Fibroblast of skin of scalp (primary cell): Measurements from ENCODE around the gene SLC8A3.
A peak's percentile ranks its signal among the peaks of the same experiment; 100 is the strongest.

ENCODE experiments used
- DNase-seq: peaks from one replicate; pipeline ENCODE4 v3.0.0-alpha.2; 2013

The SLC8A3 gene

DNA sequence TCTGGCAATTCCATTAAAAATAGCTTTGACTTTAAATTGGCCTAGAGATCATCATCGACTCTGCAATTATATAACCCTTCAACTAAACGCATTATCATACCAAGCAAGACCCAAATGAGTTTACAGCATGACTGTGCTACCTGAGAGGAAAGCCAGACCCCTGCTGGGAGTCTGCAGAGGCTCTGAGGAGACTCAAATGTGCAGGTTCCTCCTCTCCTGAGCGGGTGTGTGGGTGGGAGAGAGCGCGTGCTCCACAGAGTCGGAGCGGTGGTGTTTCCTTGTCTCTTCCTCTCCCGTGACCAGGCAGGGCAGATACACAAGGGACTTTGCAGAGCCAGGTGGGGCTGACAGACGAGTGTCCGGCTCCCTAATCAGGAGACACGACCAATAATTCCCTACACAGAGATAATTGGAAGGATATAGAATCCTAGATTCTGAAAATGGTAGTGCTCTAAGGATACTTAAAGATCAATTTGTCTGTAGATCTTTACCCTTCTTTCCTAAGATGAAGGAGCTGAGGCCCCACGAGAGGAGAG lies 74.1 kb downstream of the SLC8A3 start:
- no peak for DNase-seq

DNA sequence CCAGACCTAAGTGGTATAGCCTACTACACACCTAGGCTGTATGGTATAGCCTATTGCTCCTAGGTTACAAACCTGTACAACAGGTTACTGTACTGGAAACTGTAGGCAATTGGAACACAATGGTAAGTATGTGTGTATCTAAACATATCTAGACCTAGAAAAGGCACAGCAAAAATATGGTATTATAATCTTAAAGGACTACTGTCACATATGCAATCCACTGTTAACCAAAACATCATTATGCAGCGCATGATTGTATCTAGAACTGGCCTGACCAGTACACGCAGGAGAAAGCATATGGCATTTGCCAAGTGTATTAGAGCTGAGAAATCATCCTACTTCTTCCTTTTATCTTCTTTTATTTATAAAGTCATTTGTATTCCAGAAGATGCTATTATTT lies 75.5 kb downstream of the SLC8A3 start:
- DNase-seq = no peak

DNA sequence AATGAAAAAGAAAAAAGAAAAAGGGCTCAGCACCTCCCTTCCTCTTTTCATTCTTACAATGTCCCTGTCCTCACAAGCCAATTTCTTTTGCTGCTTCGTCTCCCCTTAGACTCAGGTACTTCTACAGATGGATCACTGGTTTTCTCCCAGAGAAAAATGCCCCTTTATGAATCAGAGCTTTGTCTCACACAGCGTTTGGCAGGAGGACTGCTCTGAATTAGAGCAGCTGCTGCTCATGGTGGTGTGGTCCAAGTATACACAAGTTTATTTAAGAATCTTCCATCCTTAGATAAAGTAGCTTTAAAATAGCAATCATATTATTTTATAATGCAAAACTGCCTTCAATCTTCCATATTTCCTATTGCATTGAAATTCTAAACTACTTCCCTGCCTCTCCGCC lies 80.3 kb downstream of the SLC8A3 start:
- DNase-seq = no peak

DNA sequence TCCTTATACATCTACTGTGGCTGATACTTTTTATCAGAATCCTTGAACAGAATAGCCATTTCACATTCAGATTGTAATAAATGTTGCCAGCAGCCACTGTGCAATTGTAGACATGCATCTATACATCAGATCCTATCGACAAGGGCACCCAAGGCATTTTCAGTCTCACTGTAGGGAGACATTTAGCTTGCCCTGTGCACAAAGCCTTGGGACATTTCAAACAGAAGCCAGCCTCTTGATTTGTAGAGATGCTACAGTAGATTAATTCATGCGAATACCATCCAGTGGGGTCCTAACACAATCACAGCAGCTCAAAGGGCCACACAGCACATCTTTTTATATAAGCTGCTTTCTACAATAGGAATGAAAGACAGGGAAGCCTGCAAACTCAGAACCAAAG lies 81.4 kb downstream of the SLC8A3 start:
- DNase-seq = no peak

DNA sequence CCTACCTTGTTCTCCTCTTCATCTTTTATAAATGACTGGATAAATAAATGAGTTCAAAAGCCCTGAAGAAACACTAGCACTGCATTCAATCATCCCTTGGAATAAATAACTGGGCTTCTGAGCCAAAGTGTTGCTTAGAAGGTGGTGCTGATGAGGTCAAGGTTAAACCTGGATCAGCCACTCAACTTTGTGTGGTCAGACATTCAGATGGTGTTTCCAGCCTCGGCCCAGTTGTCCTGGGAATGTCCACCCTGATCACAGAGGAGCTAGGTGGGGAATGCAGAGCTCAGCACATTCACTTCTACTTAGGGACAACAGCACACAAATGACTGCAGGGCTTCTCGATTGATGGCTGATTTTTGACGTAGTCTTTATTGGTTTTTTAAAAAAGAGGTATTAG lies 88.7 kb downstream of the SLC8A3 start:
- no peak for DNase-seq

DNA sequence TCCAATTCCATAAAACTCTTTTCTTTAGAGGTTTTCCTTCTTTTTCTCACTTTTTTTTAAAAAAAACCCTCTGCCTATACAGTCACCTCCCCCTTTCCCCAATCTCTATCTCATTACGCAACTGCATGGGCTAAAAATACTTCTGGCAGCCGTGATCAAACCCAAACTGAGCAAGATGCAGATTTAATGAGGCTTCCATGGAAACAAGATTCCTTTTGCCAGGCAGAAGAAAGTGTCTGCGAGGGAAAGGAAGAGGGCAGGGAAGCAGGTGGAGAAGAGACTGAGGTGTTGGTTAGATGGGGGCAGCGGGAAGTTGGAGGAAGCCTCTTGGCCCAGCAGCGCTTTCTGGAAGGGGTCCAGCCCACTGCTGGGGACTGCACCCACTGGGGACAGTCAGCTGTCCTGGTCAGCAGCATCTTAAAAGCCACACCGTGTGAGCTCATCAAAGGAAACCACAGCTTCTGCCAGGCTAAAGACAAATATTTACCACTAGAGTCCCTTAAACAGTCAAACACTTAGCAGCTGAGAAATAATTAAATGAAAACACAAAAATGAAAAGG lies 90.4 kb downstream of the SLC8A3 start:
- peak; percentile 1 for DNase-seq

DNA sequence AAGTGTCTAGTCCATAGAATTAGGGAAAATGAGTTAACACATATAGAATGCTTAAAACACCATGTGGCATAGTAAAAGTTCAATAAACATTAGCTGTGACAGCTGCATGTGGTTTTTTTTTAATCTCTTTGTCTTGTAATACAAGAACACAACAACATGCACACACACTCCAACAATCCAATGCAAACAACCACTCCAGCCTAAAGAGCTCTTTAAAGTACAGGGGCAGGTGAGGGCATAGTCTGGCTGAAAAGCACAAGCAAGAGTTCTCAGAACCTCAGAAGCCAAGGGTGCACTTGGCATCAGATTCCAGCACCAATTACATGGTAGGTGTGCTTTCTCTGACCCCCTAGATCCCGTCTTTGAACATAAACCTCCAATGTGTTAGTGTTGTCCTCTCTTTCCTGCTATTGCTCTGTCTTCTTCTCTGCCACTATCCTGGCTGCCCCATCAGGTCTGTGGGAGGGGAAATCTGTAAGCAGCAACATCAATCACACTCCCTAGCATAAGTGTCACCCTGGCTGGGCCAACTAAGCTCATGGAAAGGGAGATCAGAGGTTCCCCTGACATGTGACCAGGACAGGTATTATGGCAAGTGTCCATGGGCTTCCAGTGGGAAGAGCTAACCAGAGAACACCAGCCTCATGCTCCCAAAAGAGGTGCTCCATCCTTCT lies 91.0 kb downstream of the SLC8A3 start:
- DNase-seq = no peak

DNA sequence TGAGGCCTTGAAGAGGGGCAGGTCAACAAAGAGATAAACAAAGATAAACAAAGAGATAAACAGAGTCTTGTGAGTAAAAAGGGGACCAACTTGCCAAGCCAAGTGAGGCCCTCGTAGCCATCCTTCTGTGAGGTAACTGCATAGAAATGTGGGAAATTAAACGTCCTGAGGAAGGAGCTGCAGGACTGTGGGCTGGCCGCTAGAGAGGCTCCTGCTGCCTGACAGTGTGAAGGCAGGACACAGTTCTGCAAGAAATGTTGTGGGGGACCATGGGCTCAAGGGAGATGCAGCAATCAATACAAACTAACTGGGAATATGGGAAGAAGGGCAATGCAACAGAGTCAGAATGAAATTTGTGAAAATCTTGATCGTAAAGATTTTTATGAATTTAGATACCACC lies 91.9 kb downstream of the SLC8A3 start:
- DNase-seq = peak; percentile 1

DNA sequence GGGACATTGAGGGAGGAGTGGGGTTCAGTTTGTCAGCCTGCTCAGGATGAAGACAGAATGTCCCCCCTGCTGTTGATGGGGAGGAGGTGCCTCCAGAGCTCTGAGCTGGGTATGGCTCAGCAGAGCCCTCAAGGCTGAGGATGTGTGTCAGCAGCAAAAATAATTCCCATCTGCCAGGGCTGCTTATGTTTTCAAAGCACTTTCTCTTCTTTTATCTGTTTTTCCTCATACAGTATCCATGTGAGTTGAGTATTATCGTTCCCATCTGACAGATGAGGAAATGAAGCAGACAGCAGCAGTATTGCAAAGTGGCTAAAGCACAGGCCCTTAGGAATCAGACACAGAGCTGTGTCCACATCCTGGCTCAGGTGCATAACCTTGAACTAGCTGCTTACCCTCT lies 94.1 kb downstream of the SLC8A3 start:
- DNase-seq = no peak

DNA sequence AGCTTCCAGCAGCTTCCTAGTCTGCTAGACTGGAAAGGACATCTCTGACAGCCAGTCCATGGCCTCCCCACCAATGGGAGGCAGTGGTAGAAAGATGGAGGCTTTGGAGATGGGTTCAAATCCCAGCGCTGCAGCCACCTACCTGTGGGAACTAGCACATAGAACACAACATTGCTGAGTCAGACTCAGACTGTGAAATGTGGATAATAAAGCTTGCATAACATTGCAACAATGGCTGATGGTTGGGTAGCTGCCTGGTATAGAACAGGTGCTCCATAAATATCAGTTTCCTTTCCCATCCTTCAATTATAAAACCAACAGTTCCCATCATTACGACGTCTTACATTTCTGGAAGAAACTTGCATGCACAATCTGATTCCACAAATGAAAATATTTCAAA lies 94.6 kb downstream of the SLC8A3 start:
- no peak for DNase-seq

DNA sequence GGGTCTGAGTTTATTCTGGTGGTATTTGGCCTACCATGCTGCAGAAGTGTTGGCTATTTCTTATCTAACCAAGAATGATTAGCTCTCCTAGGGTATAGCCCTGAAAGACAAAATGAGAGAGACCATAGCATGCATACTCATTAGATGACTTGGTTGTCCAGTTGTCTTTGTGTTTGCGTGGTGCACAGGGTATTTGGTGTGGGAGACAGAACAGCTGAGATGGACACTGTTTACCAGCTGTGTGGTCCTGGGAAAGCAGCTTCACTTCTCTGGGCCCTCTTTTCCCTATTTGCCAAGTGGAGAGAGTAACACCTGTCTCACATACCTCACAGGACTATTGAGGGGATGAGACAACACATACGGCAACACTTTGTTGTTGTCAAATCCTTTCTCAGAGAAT lies 95.6 kb downstream of the SLC8A3 start:
- DNase-seq = no peak

DNA sequence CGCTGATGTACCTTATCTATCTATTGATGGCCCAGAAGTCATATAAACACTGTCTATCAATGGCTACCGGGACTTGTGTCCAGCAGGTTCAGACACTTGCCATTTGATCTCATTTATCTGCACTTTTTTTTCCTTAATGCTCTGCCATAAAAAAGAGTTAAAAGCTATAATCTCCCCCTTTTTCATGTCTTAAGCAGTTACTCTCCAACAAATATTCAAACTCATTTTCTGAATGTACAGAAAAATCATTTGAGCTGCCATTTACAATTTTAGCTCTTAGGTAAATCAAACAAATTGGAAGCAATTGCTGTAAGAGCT lies 101.4 kb downstream of the SLC8A3 start:
- DNase-seq = no peak

DNA sequence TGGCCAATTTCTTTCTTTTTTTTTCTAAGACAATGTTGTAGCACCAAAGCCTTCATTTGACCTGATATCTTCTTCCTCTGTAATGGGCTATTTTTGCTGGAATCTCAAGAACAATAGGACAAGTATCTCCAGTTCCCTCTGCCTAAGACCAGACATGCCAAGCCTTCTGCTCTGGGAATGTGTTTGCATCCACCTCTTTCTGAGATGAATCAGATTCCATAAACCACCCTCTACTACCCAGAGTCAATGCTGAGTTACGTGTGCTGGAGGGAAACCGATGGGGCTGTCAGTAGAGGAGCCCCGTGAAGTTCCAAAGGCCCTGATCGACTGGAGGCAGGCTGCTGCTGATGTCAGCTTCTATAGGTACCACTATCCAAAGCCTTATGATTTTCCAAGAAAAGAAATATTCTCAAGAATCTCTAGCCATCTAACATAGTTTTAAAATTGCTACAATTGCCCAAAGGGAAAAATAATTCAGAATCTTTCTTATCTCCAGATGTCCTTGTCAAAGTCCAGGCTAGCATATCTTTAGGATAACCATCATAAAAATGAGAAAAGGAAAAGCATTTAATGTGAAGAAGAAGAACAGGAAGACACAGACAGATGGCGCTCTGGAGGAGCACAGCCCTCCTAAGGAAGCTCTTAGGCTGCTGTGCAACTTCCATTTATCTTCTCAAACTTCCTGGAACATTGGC lies 101.9 kb downstream of the SLC8A3 start:
- peak; percentile 35 for DNase-seq

DNA sequence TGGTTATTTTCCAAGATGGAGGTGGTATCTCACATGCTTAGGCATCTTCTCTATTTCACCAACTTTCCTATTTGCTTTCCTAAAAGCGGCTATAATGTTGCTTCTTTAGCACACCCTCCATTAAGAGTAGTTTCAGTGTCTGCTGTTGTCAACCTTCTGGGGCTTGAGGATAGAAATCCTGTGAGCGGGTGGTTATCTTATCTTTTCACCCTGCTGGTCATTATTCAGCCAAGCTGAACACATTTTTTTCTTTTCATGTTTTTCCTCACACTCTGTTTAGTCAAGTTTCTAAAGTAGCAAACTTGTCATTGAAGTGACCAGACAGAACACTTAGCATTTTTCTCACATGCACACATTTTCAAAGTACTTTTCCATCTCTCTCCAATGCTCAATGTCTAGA lies 104.5 kb downstream of the SLC8A3 start:
- DNase-seq = no peak

DNA sequence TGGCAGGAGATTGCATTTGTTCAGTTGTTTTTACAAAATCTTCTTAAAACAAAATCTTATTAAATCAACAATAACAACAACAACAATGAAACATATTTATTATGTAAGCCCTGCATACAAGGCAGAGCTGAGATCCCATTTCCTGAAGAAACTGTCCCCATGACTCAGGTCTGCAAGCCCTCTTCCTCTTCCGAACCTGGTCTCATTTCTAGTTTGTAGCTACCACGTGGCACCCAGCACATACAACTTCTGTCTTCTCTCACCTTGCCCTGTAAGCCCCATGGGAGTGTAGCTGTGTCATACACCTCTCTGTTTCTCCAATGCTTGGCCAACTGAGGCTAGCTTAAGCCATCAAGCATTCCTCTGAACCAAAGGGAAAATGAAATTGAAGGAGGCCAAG lies 106.4 kb downstream of the SLC8A3 start:
- no peak for DNase-seq

DNA sequence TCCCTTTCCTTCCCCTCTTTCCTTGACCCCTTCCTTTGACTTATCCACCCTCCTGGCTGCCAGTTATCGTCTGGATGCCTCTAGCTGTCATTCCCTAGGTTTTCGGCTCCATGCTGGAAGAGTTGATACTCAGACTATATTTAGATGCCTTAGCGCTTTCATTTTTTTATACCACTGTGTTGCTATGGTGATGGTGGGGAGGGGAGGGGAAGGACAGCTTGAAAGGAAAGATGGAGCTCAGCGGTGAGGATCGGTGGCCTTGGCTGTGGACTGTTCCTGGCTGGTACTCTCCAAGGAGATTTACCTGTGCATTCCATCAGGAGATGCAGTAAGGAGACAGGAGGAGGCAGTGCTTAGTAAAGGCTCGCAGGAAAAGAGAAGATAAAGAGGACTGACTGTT lies 108.7 kb downstream of the SLC8A3 start:
- no peak for DNase-seq

DNA sequence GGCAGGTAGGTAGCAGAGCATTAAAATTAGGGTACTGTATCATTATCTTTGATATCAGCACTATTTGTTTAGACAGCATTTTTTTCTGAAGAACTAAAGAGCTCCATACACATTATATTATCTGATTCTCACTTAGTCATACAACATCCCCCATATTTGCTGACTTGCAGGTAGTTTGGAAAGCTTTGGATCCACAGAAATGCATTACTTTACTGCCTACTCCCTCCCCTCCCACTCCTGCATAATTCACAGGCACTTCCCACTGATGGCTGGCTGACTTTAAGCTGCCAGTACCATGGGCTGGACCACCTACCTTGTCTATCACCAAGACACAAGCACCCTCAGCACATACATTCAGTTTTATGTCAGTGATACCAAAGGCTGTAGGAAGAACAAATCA lies 110.4 kb downstream of the SLC8A3 start:
- no peak for DNase-seq

DNA sequence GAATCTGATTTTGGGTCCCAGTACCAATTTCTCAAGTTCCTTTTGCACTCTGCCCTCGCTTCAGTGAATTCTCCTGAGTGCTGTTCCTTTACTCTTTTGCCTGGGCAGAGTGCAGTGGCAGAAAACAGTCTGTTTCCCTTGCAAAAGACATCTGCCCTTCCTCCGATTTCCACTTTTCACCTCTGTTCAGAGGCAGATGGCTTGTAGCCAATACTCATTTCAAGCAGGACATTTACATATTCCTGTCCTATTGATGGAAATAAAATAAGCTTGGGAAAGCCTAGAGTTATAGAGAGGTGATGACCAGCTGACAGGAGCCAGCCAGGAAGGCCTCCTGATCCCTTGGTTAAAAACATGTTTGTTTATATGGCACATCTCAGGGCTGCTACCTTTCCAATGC lies 111.0 kb downstream of the SLC8A3 start:
- no peak for DNase-seq

DNA sequence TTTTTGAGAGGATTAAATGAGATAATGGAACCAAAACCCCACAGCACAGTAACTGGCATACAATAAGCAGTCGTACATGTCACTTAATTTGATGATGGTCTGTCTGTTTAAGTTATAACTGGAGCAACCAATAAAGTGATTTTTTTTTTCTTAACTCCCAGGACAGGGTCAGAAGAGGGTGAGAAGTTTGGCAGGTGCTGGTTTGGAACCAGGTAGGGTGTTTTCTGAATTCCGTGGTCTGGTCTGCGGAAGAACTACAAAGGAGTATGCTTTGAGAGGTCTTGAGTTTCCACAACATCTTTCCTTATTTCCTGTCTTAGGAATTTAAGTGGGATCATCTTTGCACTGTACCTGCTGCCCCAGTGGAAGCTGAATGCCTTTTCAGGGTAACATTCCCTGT lies 111.7 kb downstream of the SLC8A3 start:
- DNase-seq = no peak

DNA sequence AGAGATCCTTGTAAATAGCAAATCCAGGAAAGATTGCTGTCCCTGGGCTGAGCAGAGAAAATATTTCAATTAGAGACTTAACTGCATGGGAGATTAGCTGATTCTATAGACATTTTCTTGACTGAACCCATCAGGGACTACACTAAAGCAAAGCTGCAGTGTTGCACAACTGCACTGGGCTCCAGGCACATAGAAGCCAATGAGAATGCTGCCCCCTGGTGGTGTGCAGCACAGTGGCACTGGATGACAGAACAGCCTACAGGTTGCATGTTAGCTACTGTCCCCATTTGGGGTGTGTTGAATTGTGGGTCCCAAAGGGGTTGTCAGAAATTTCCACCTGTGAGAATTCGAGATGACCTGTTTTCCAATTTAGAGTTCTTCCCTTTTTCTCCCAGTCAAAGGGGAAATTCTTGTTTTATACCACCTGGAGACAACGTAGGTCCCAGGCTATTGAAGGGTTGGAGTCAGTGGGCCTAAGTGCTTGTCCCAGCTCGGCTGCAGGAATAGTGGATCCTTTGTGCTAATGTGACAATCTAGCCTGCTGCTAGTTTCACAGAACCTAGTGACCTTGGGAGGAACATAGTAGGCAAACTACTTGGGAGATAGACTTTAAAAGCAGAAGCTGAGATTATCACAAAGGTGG lies 114.7 kb downstream of the SLC8A3 start:
- DNase-seq = peak; percentile 57

DNA sequence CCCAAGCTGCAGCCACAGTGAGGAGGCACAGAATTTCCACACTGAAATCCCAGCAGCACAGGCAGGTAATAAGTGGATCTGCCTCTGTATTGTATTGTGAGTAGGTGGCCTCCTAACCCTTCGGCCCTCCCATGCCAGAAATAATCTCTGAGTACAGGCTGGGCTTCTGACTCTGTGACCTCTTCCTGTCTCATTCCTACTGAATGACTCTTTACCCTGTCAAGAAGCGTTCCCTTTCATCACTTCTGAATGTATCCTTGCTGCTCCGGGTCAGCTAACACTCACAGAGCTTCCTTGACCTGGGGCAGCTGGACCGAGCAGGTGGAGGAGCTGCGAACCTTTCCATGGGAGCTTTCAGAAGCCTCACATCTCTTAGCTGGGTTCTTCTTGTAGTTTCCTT lies 119.6 kb downstream of the SLC8A3 start:
- no peak for DNase-seq

DNA sequence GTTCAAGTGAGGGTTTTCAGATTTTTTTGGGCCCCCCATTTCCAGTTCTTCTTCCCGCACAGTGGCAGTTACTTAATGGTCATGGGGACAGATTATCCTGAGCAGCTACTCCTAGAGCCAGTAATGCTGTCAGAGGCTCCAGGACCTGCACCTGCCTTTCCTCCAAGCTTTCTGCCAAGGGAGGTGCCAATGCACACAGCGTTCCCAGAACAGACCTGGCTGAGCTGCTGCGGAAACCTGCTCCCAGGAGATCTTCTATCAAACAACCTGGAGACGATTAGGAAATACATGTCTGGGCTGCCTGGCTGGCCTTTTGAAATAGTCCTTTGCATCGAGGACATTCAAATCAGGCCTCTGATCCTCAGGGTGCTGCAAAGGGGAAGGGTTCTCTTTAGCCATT lies 120.9 kb downstream of the SLC8A3 start:
- DNase-seq = no peak

DNA sequence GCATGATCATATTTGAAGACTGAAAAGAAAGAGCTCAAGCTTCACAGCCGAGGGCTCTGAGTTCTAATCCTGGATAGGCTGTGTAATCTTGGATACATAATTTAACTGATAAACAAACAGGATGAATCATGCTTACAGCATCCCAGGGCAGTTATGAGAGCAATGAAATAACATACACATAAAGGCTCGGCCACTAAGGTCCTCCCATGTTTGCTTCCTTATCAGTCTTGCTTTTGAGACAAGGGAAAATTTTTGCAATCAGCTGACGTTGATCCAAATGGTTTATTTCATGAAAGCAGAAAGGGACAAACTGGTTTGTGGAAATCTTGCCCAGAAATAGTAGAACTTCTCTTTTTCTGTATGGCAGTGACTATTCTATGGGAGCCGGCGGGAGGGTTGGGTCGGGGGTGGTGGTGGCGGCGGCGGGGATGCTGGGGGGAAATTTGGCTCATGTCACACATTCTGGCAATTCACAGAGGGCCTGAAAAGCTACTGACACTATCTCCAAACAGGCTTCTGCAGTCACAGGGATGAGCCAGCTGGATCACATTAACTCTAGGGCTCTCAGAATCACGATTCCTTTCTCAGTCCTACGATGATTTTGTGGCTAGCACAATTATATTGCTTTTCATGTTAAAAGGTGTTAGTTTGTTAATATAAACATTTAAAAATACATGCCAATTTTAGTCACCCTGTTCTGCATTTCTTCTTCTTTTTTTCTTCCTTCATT lies 124.5 kb downstream of the SLC8A3 start:
- DNase-seq = no peak
